Parathyroid adenoma (tissue), 2 donors: Measurements from ENCODE around the gene FYN.

Source experiments
- H2AFZ ChIP-seq: fragments of 300-600 bp; sonication (generic); one replicate; pipeline ENCODE4 v1.7.0; 2017; ENCODE audit warnings: antibody characterized with exemption, mild to moderate bottlenecking
- H3K27ac ChIP-seq: fragments of 300-600 bp; sonication (generic); one replicate; pipeline ENCODE4 v1.7.0; 2017
- H3K27me3 ChIP-seq: fragments of 300-600 bp; sonication (generic); one replicate; pipeline ENCODE4 v1.7.0; 2017; ENCODE audit warnings: low read length; ENCODE audit not compliant: control insufficient read depth, insufficient read depth
- H3K36me3 ChIP-seq: fragments of 300-600 bp; sonication (generic); one replicate; pipeline ENCODE4 v1.7.0; 2017; ENCODE audit warnings: low read length; ENCODE audit not compliant: control insufficient read depth, insufficient read depth
- H3K4me1 ChIP-seq: fragments of 300-600 bp; sonication (generic); one replicate; pipeline ENCODE4 v1.7.0; 2017; ENCODE audit warnings: control low read depth
- H3K4me2 ChIP-seq: fragments of 300-600 bp; sonication (generic); one replicate; pipeline ENCODE4 v1.7.0; 2017; ENCODE audit warnings: low read length
- H3K4me3 ChIP-seq: fragments of 300-600 bp; sonication (generic); one replicate; pipeline ENCODE4 v1.7.0; 2017; ENCODE audit warnings: low read depth, low read length
- H3K79me2 ChIP-seq: fragments of 300-600 bp; sonication (generic); one replicate; pipeline ENCODE4 v1.7.0; 2017; ENCODE audit warnings: control low read depth
- H3K9ac ChIP-seq: fragments of 300-600 bp; sonication (generic); one replicate; pipeline ENCODE4 v1.7.0; 2017; ENCODE audit warnings: mild to moderate bottlenecking
- H3K9me3 ChIP-seq: fragments of 300-600 bp; sonication (generic); one replicate; pipeline ENCODE4 v1.7.0; 2017; ENCODE audit warnings: low read length; ENCODE audit not compliant: control insufficient read depth
- CTCF ChIP-seq: fragments of 300-600 bp; sonication (generic); IDR thresholded peaks from one replicate; pipeline ENCODE4 v1.7.0; 2017; ENCODE audit warnings: antibody characterized with exemption, mild to moderate bottlenecking
- donor health status: primary hyperparathyroidism.

FYN gene

GRCh38 chr6:111741177-111741952 is 131.9 kb downstream of the FYN start:
- Histone ChIP-seq H3K9ac (no peak overlapping the region), H3K9me3 (no peaks in the 10 kb centered on the region), H3K4me1 (peaks cover 6% of the 10 kb centered on the region), H2AFZ (no peak overlapping the region), H3K79me2 (peaks cover 15% of the 10 kb centered on the region), H3K4me3 (no peak overlapping the region), H3K27me3 (no peaks in the 10 kb centered on the region), H3K4me2 (no peak overlapping the region), H3K27ac (no peak overlapping the region), H3K36me3 (no peaks in the 10 kb centered on the region)
- TF ChIP-seq CTCF: no peak

- no peak overlapping the region for H3K4me2 ChIP-seq
- H3K27me3 ChIP-seq: no peaks in the 10 kb centered on the region
- TF ChIP-seq CTCF: no peak
- H3K79me2 ChIP-seq: peaks cover 20% of the 10 kb centered on the region
- H2AFZ ChIP-seq: no peak overlapping the region
- H3K27ac ChIP-seq: no peak overlapping the region
- H3K9me3 ChIP-seq: no peaks in the 10 kb centered on the region
- no peaks in the 10 kb centered on the region for H3K36me3 ChIP-seq
- peaks cover 6% of the 10 kb centered on the region for H3K4me1 ChIP-seq
- H3K4me3 ChIP-seq: no peak overlapping the region
- no peak overlapping the region for H3K9ac ChIP-seq
These were observed 132.7 kb downstream of the FYN start for GRCh38 chr6:111740506-111740905.

- Histone ChIP-seq H3K4me2 (no peak overlapping the region), H3K4me3 (no peak overlapping the region), H3K9ac (no peak overlapping the region), H3K79me2 (peaks cover 24% of the 10 kb centered on the region), H3K9me3 (no peaks in the 10 kb centered on the region), H3K36me3 (no peaks in the 10 kb centered on the region), H2AFZ (no peak overlapping the region), H3K27ac (no peak overlapping the region), H3K27me3 (no peaks in the 10 kb centered on the region), H3K4me1 (peaks cover 6% of the 10 kb centered on the region)
- no peak for TF ChIP-seq CTCF
These were observed 134.0 kb downstream of the FYN start for GRCh38 chr6:111739257-111739696.

GRCh38 chr6:111738631-111739030 is 134.6 kb downstream of the FYN start:
- Histone ChIP-seq H3K4me1 (peaks cover 6% of the 10 kb centered on the region), H3K27me3 (no peaks in the 10 kb centered on the region), H3K27ac (no peak overlapping the region), H3K9ac (no peak overlapping the region), H3K36me3 (no peaks in the 10 kb centered on the region), H3K79me2 (peaks cover 24% of the 10 kb centered on the region), H3K9me3 (no peaks in the 10 kb centered on the region), H2AFZ (no peak overlapping the region), H3K4me2 (no peak overlapping the region), H3K4me3 (no peak overlapping the region)
- TF ChIP-seq CTCF: no peak

- H3K79me2 ChIP-seq: peaks cover 24% of the 10 kb centered on the region
- H3K4me3 ChIP-seq: no peak overlapping the region
- no peaks in the 10 kb centered on the region for H3K36me3 ChIP-seq
- no peak overlapping the region for H3K4me2 ChIP-seq
- no peak overlapping the region for H3K9ac ChIP-seq
- no peak overlapping the region for H3K27ac ChIP-seq
- H3K9me3 ChIP-seq: no peaks in the 10 kb centered on the region
- no peak for TF ChIP-seq CTCF
- peaks cover 6% of the 10 kb centered on the region for H3K4me1 ChIP-seq
- H3K27me3 ChIP-seq: no peaks in the 10 kb centered on the region
- H2AFZ ChIP-seq: no peak overlapping the region
These were observed 135.1 kb downstream of the FYN start for GRCh38 chr6:111738156-111738555.
